Activated naive CD8-positive, alpha-beta T cell treated with anti-CD3 and anti-CD28 coated beads, Interleukin-2, amount 10 ng/mL, durations not matched to agents 7 days and 5 days (primary cell): ENCODE data around the gene FER. TPM values are rescaled to one million over a fixed set of nuclear protein-coding genes. Genes with fewer than 3 reads are reported as not detected.

ENCODE experiments used
- ATAC-seq: fragments of 150-1000 bp; cut with Tn5 transposase; one replicate; pipeline ENCODE4 v1.10.0; 2021; ENCODE audit warnings: low read depth, moderate library complexity
- POLR2A ChIA-PET: fragments of 350-600 bp; sonication (Branson Sonifier 250); formaldehyde crosslinking; loops from one replicate; lab custom pipeline; 2021; ENCODE audit warnings: antibody characterized with exemption; lab: Charles Lee
- DNase-seq: peaks from one replicate; pipeline ENCODE4 v3.0.0; 2021
- H3K27ac Mint-ChIP-seq: one replicate; pipeline ENCODE4 v1.8.0; 2022; ENCODE audit warnings: mild to moderate bottlenecking, mixed read lengths
- H3K27me3 Mint-ChIP-seq: one replicate; pipeline ENCODE4 v1.8.0; 2022; ENCODE audit warnings: mild to moderate bottlenecking, moderate library complexity, mixed read lengths
- H3K36me3 Mint-ChIP-seq: one replicate; pipeline ENCODE4 v1.8.0; 2021; ENCODE audit warnings: mild to moderate bottlenecking, mixed read lengths
- H3K4me1 Mint-ChIP-seq: one replicate; pipeline ENCODE4 v1.8.0; 2021; ENCODE audit warnings: mixed read lengths
- H3K4me3 Mint-ChIP-seq: one replicate; pipeline ENCODE4 v1.8.0; 2022; ENCODE audit warnings: mild to moderate bottlenecking, moderate library complexity, mixed read lengths
- H3K9me3 Mint-ChIP-seq: one replicate; pipeline ENCODE4 v1.8.0; 2021; ENCODE audit warnings: mixed read lengths
- total RNA-seq, 2 experiments: library from RNA; stranded (reverse); gene quantifications; one replicate each; pipeline ENCODE4 v1.2.3, GENCODE V29; 2021

Gene FER
- total RNA-seq, 2 experiments from 2014 or later = 10.8 to 13.5 TPM

DNA sequence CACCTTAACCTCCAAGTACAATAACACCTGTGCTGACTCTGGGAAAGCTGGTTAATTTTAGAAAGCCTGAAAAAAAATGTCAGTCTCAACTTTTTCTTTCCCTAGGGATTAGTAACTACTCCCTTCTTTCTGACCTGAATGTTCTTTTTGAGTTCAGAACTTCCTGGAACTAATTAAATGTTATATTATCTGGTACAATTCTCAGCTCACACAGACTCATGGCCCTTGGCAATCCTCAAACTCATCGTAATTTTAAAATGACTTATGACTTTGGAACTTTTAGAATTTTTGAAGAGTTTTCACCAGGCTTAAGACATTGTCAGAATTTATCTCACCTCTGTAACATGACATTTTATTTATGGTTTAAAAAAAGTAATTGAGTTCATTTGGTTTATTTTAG is 315.0 kb downstream of the FER start:
- Mint-ChIP-seq H3K9me3 (no peaks in the 10 kb centered on the region), H3K27me3 (no peaks in the 10 kb centered on the region), H3K27ac (no peak overlapping the region), H3K4me1 (no peaks in the 10 kb centered on the region), H3K36me3 (no peaks in the 10 kb centered on the region), H3K4me3 (no peak overlapping the region)
- POLR2A ChIA-PET = no interaction called here
- DNase-seq (no peak), ATAC-seq (no peak)

DNA sequence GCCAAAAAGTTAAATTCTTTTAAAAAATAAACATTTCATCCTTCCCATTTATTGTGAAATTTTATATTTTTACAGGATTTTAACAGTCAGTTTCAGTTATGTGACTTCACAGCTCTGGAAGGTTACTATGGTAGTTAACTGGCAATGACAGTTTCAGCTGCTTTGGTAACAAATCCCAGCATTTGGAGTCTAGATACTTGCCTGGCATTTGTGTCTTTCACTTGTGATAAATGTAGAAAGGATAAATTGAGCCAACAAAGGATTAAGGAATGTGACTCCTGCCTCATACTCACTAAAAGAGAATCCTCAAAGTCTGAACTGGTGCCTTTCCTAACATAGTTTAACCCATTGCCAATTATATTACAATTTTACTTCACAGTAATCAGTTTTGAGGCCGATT is 315.5 kb downstream of the FER start:
- no peak for ATAC-seq
- no peak for DNase-seq
- POLR2A ChIA-PET = no interaction called here
- Mint-ChIP-seq H3K36me3 (no peaks in the 10 kb centered on the region), H3K9me3 (no peaks in the 10 kb centered on the region), H3K4me3 (no peak overlapping the region), H3K27ac (no peak overlapping the region), H3K4me1 (no peaks in the 10 kb centered on the region), H3K27me3 (no peaks in the 10 kb centered on the region)

DNA sequence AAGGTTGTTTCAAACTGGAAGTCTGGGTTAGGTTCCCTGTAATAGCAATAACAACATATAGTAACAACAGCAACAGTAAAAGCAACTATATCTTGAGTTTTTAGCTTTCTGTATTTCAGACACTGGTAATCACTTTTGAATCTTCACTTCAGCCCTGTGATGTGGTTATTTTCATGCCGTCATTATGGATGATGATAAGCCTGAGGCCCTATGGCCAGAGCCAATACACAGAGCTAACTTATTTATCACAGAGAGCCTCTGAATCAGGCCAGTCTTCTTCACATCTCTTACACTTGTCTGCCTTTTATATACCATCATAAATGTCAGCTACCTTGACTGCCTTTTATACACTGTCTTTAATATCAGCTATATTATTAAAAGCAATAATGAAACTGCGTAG is 329.0 kb downstream of the FER start:
- Mint-ChIP-seq H3K27me3 (no peaks in the 10 kb centered on the region), H3K36me3 (no peaks in the 10 kb centered on the region), H3K4me1 (no peaks in the 10 kb centered on the region), H3K9me3 (no peaks in the 10 kb centered on the region), H3K4me3 (no peak overlapping the region), H3K27ac (no peak overlapping the region)
- ATAC-seq (no peak), DNase-seq (no peak)
- POLR2A ChIA-PET = no interaction called here

DNA sequence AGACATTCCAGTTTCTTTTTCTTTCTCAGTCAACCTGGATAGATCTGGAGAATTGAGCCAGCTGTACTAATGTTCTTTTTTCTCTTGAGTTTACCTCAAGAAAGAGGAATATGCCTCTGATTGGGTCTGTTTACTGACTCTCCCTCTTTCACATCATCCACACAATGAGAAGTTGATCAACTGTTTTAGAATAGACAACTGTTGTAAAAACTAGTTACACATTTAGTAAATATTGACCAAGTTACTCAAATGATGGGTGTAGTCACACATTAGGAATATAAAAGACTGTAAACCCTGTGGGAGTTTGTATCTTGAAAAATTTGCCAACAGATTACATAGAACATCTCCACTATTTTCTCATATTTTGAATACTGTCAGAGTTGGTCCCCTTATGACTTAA is 330.8 kb downstream of the FER start:
- DNase-seq (no peak), ATAC-seq (no peak)
- Mint-ChIP-seq H3K36me3 (no peaks in the 10 kb centered on the region), H3K27ac (no peak overlapping the region), H3K27me3 (no peaks in the 10 kb centered on the region), H3K9me3 (no peaks in the 10 kb centered on the region), H3K4me3 (no peak overlapping the region), H3K4me1 (no peaks in the 10 kb centered on the region)
- POLR2A ChIA-PET = no interaction called here

DNA sequence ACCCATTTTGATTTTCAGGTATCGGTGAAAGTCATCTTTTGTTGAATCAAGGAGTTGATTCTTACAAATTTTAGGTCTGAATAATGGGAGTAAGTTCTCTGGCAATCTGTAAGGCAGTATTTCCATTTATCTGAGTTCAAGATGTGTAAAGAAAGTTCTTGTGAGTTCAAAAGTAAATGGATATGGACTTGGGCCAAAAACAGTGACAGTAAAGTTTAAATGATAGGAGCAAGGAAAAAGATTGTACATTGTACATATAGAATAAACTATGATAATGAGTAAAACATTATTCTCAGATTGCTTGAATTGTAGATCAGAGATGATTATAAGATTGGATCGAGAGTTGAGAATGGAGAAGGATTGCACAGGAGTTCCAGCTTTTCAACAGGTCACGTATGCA is 332.8 kb downstream of the FER start:
- Mint-ChIP-seq H3K9me3 (no peaks in the 10 kb centered on the region), H3K4me1 (no peaks in the 10 kb centered on the region), H3K36me3 (no peaks in the 10 kb centered on the region), H3K27ac (no peak overlapping the region), H3K4me3 (no peak overlapping the region), H3K27me3 (no peaks in the 10 kb centered on the region)
- no peak for DNase-seq
- ATAC-seq = no peak
- POLR2A ChIA-PET = no interaction called here

DNA sequence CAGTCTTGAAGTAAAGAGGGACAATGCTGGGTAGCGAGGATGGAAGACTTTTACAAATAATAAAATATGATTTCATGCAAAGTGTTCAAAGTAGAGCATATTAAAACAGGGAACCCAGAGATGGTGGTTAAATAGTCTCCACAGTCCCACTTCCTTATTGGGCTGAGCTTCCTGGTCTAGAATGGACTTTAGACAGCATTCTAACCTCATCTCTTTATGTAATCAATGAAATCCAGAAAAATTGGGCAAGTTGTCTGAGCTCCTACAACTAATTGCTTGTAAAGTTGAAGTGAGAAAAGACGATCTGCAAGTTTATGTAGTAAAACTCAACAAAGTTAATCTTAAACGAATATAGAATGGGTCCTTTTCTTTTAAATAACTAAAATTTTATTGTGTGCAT is 333.2 kb downstream of the FER start:
- Mint-ChIP-seq H3K4me3 (no peak overlapping the region), H3K4me1 (no peaks in the 10 kb centered on the region), H3K36me3 (no peaks in the 10 kb centered on the region), H3K9me3 (no peaks in the 10 kb centered on the region), H3K27ac (no peak overlapping the region), H3K27me3 (no peaks in the 10 kb centered on the region)
- POLR2A ChIA-PET = no interaction called here
- ATAC-seq (no peak), DNase-seq (no peak)

DNA sequence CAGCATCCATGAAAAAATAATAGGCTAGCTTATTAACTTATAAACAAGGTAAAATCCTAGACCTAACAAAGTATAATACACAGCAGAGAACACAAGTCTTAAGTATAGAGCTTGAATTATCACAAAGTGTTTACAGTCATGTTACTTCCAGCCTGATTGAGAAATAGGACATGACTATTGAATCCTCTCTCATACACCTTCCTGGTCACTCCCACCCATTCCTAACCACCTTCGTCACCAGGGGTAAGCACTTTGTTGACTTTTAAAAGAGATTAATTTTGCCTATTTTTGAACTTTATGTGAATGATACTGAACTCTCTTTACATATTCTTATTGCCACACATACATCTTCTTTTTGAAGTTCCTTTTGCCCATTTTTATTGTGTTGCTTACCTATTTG is 336.2 kb downstream of the FER start:
- H3K27me3 Mint-ChIP-seq = no peaks in the 10 kb centered on the region
- H3K4me3 Mint-ChIP-seq = no peak overlapping the region
- POLR2A ChIA-PET = no interaction called here

DNA sequence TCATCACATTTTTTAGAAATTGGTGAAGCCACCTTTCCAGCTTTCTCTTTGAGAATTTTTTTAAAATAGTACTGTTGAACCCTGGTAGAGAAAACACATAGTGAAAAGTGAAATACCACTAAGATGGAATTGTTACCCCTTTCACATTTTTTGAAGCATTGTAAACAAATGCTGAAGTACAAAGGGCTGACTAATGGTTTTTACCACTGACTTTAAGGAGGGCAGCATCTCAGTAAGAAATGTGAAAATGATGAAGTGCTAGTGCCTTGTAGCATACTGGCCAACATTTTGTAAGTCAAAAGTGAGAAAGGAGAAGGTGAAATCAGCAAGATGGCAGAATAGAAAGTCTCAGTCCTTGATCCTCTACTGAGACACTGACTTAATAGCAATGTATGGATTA is 341.5 kb downstream of the FER start:
- H3K4me1 Mint-ChIP-seq = no peaks in the 10 kb centered on the region
- H3K27me3 Mint-ChIP-seq = no peaks in the 10 kb centered on the region
- no peak for DNase-seq
- H3K36me3 Mint-ChIP-seq = peaks cover 2% of the 10 kb centered on the region
- no peaks in the 10 kb centered on the region for H3K9me3 Mint-ChIP-seq
- no peak overlapping the region for H3K27ac Mint-ChIP-seq
- ATAC-seq = no peak
- H3K4me3 Mint-ChIP-seq = no peak overlapping the region
- POLR2A ChIA-PET = no interaction called here

More for the DNA sequence above, 336.2 kb downstream of the FER start:
- H3K9me3 Mint-ChIP-seq = no peaks in the 10 kb centered on the region
- no peak overlapping the region for H3K27ac Mint-ChIP-seq
- no peaks in the 10 kb centered on the region for H3K4me1 Mint-ChIP-seq
- DNase-seq = no peak
- no peak for ATAC-seq
- H3K36me3 Mint-ChIP-seq = peaks cover 2% of the 10 kb centered on the region

DNA sequence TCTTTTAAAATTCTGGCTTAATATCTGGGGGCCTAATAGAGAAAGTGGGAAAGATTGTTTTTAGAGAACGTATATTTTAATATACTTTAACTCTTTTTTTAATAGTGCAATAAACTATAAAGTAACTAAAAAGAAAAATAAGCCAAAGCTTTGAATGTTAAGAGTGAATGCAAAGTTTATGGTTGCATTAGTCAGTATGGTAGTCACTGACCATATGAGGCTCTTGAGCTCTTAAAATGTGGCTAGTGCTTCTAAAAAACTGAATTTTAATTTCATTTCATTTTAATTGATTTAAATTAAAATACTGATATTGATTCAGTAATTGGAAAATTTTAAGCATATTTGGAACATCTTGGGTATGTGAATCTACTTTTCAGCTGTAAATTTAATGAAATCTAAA is 351.4 kb downstream of the FER start:
- POLR2A ChIA-PET = no interaction called here
- no peak overlapping the region for H3K27ac Mint-ChIP-seq
- H3K36me3 Mint-ChIP-seq = no peaks in the 10 kb centered on the region
- no peaks in the 10 kb centered on the region for H3K27me3 Mint-ChIP-seq
- no peak overlapping the region for H3K4me3 Mint-ChIP-seq
- ATAC-seq = no peak
- H3K4me1 Mint-ChIP-seq = no peaks in the 10 kb centered on the region
- no peak for DNase-seq
- no peaks in the 10 kb centered on the region for H3K9me3 Mint-ChIP-seq

DNA sequence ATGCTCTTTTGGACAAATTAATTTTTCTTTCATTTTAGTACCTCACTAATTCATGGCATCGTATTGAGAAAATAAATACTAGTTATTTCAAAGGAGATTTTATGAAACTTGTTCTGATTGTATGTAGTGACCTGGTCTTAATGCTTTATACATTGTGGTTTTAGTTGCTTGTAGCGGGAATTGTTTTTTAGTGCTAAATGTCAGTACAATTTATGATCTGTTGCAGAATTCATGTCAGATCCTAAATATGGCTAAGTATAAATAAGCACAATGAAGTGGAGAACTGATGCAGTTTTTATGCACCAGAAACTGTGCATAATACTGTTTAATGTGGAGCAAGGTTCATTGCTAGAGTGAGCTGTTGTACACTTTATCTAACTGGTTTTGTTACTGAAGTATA is 353.3 kb downstream of the FER start:
- DNase-seq (no peak), ATAC-seq (no peak)
- POLR2A ChIA-PET = no interaction called here
- H3K4me3 Mint-ChIP-seq = no peak overlapping the region
- no peaks in the 10 kb centered on the region for H3K4me1 Mint-ChIP-seq
- H3K27ac Mint-ChIP-seq = no peak overlapping the region
- H3K27me3 Mint-ChIP-seq = no peaks in the 10 kb centered on the region
- no peaks in the 10 kb centered on the region for H3K36me3 Mint-ChIP-seq
- no peaks in the 10 kb centered on the region for H3K9me3 Mint-ChIP-seq

DNA sequence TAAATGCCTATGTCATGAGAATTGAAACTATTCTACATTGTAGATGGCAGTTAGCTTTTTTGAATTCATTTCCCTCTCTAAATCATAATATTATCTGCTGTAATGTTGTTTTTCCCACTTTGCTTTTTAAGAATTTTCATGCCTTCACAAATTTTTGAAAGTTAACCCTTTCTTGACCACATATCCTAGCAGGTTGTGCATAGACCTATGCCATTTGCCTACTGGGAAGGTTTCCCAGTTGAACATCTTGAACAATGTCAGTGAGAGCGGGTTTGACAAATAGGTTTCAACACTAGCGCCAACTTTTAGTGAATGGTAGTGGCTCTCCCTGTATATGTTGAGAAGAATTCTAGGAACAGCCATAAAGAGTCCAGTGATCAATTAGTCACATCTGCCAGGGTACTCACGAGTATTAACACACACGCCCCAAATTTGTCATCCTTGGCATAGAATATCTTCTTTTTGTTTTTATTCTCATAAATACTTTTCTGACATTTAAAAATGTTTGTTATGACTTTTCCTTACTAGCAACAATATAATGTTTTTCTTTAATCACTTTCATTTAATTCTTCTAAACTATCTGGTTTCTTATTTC is 354.5 kb downstream of the FER start:
- DNase-seq = no peak
- POLR2A ChIA-PET = no interaction called here
- H3K4me1 Mint-ChIP-seq = no peaks in the 10 kb centered on the region
- H3K9me3 Mint-ChIP-seq = no peaks in the 10 kb centered on the region
- no peaks in the 10 kb centered on the region for H3K27me3 Mint-ChIP-seq
- H3K27ac Mint-ChIP-seq = no peak overlapping the region
- no peak overlapping the region for H3K4me3 Mint-ChIP-seq
- ATAC-seq = no peak
- H3K36me3 Mint-ChIP-seq = no peaks in the 10 kb centered on the region

DNA sequence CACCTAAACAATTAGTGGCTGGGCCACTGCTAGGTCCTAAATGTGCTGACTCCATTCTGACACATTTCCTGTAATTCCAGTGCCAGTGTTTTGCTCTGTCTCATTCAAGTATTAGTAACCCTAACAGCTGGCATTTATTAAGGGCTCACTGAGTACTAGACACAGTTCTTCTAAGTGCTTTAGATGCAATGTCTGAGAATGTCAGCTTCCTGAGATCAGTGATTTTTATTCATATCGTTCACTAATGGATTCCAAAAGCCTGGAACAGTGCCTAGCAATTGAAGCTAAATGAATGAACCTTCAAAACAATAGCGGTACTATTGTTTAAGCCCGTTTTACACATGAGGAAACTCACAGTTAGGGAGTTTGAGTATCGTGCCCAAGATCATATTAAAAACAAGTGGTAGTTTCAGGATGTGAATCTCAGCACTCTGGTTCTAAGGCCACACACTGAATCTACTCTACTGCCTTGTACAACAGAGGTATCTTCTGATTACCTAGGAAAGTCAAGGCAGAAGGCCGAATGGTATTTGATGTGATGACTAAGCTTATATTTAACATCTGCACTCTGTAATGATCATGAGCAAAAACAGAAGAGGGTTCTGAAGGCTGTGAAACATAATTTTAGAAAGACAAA is 358.1 kb downstream of the FER start:
- Mint-ChIP-seq H3K27me3 (no peaks in the 10 kb centered on the region), H3K36me3 (peaks cover 3% of the 10 kb centered on the region), H3K4me3 (no peak overlapping the region), H3K9me3 (no peaks in the 10 kb centered on the region), H3K4me1 (no peaks in the 10 kb centered on the region), H3K27ac (no peak overlapping the region)
- POLR2A ChIA-PET = no interaction called here
- ATAC-seq (no peak), DNase-seq (no peak)

DNA sequence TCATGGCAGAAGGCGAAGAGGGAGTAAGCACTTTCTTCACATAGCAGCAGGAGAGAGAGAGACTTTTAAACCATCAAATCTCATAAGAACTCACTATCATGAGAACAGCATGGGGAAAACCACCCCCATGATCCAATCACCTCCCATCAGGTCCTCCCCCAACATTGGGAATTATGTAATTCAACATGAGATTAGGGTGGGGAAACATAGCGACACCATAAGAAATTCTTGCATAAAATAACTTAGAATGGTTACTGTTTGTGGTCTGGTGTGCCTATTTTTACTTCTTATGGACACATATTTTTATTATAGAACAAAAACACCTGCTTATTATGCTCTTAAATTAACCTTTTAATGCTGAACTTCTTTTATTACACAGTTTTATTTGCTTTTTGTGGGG is 364.0 kb downstream of the FER start:
- Mint-ChIP-seq H3K27ac (no peak overlapping the region), H3K27me3 (no peaks in the 10 kb centered on the region), H3K36me3 (peaks cover 3% of the 10 kb centered on the region), H3K9me3 (no peaks in the 10 kb centered on the region), H3K4me1 (no peaks in the 10 kb centered on the region), H3K4me3 (no peak overlapping the region)
- ATAC-seq = no peak
- POLR2A ChIA-PET = no interaction called here
- no peak for DNase-seq

DNA sequence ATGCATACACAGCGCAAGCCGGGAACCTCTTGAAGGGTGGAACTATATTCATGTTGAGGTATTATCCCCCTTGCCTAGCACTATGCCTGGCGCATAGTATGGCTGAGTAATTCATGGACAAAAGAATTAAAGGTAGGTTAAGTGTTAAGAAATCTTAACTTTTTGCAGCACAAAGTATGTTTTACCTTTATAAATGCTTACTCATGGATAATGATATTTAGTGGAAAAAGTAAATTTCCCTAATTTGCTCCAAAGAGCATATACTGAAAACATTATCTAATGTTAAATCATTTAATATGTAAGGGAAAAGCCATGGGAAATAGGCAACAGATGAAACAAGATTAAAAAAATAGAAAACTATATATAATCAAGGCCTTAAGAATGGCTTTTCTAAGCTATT is 365.9 kb downstream of the FER start:
- H3K4me1 Mint-ChIP-seq = no peaks in the 10 kb centered on the region
- H3K4me3 Mint-ChIP-seq = no peak overlapping the region
- ATAC-seq (no peak), DNase-seq (no peak)
- H3K9me3 Mint-ChIP-seq = no peaks in the 10 kb centered on the region
- peaks cover 3% of the 10 kb centered on the region for H3K36me3 Mint-ChIP-seq
- H3K27ac Mint-ChIP-seq = no peak overlapping the region
- POLR2A ChIA-PET = no interaction called here
- no peaks in the 10 kb centered on the region for H3K27me3 Mint-ChIP-seq
